Activated CD8-positive, alpha-beta T cell treated with anti-CD3 and anti-CD28 coated beads for 36 hours (primary cell): ENCODE results near the gene AAMP. TPM values are rescaled to one million over a fixed set of nuclear protein-coding genes. Genes with fewer than 3 reads are reported as not detected.

ENCODE experiments used
- ATAC-seq: fragments of 200-7000 bp; cut with Tn5 transposase; one replicate; pipeline ENCODE4 v1.10.0; 2021; ENCODE audit warnings: mild to moderate bottlenecking, moderate library complexity
- CTCF ChIA-PET: fragments of 350-600 bp; sonication (Branson Sonifier 250); formaldehyde crosslinking; loops from one replicate; lab custom pipeline; 2021; ENCODE audit warnings: antibody characterized with exemption; lab: Charles Lee
- POLR2A ChIA-PET: fragments of 350-600 bp; sonication (Branson Sonifier 250); formaldehyde crosslinking; loops from one replicate; lab custom pipeline; 2021; ENCODE audit warnings: antibody characterized with exemption; lab: Charles Lee
- DNase-seq: peaks from one replicate; pipeline ENCODE4 v3.0.0-alpha.2; 2020
- H3K27ac Mint-ChIP-seq: one replicate; pipeline ENCODE4 v1.8.0; 2021; ENCODE audit warnings: mild to moderate bottlenecking, mixed read lengths
- H3K27me3 Mint-ChIP-seq: one replicate; pipeline ENCODE4 v1.8.0; 2021; ENCODE audit warnings: mixed read lengths
- H3K36me3 Mint-ChIP-seq: one replicate; pipeline ENCODE4 v1.8.0; 2021; ENCODE audit warnings: low read depth, mixed read lengths
- H3K4me1 Mint-ChIP-seq: one replicate; pipeline ENCODE4 v1.8.0; 2021; ENCODE audit warnings: low read depth, mixed read lengths
- H3K4me3 Mint-ChIP-seq: one replicate; pipeline ENCODE4 v1.8.0; 2021; ENCODE audit warnings: mild to moderate bottlenecking, moderate library complexity, mixed read lengths
- H3K9me3 Mint-ChIP-seq: one replicate; pipeline ENCODE4 v1.8.0; 2021; ENCODE audit warnings: mixed read lengths
- intact Hi-C: fragments of 100-400 bp; cut with micrococcal nuclease; formaldehyde crosslinking; loops from one replicate; pipeline ENCODE4 v1.10.0; 2022
- total RNA-seq, 2 experiments: library from RNA; stranded (reverse); gene quantifications; one replicate each; pipeline ENCODE4 v1.2.3, GENCODE V29; 2021
- TF ChIP-seq, protein P1 (sequence below): fragments of 200-600 bp; IDR thresholded peaks from one replicate; pipeline ENCODE4 v1.8.0; 2022; ENCODE audit warnings: antibody characterized with exemption, mild to moderate bottlenecking

Gene AAMP, protein sequence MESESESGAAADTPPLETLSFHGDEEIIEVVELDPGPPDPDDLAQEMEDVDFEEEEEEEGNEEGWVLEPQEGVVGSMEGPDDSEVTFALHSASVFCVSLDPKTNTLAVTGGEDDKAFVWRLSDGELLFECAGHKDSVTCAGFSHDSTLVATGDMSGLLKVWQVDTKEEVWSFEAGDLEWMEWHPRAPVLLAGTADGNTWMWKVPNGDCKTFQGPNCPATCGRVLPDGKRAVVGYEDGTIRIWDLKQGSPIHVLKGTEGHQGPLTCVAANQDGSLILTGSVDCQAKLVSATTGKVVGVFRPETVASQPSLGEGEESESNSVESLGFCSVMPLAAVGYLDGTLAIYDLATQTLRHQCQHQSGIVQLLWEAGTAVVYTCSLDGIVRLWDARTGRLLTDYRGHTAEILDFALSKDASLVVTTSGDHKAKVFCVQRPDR
- total RNA-seq = 10 to 100 TPM; 75.8 to 82.8 TPM

DNA sequence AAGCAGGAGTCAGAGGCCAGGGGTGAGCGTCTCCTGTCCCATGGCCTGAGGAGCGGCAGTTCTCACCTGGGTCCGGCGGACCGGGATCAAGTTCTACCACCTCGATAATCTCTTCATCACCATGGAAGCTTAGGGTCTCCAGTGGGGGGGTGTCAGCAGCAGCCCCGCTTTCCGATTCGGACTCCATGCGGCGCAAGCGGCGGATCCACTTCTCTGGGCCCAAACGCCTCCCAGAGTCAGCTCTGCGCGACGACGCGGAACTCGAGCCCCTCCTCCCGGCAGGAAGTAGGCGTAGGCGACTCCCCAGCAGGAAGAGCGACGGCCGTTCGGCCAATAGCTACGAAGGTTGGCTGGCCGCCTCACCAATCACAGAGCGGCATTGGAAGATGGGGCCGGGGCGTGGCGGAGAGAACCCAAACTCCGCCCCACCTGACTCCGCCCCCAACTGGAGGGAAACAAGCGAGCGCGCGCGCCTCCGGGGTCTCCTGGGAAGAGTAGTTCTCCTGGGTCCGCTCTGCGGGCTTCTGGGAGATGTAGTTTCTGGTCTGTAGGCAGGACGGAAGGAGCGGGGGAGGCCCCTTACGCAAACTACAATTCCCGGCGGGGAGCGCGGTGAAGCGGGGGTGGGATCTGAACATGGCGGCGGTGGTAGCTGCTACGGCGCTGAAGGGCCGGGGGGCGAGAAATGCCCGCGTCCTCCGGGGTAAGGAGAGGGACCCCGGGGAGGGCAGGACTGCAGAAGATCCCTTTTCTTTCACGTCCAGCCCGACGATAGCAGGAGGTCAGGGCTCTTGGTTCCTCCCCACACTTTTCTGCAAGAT, at the start of gene AAMP, which contains the start of gene PNKD:
Gene AAMP (minus strand): TSS at position 238 of the 821 bp plus-strand sequence. CDS start 51 bp downstream, at position 187.
Gene PNKD (plus strand): TSS at position 620 of the 821 bp plus-strand sequence. CDS start 17 bp downstream, at position 637.
- TF ChIP-seq, protein P1, sequence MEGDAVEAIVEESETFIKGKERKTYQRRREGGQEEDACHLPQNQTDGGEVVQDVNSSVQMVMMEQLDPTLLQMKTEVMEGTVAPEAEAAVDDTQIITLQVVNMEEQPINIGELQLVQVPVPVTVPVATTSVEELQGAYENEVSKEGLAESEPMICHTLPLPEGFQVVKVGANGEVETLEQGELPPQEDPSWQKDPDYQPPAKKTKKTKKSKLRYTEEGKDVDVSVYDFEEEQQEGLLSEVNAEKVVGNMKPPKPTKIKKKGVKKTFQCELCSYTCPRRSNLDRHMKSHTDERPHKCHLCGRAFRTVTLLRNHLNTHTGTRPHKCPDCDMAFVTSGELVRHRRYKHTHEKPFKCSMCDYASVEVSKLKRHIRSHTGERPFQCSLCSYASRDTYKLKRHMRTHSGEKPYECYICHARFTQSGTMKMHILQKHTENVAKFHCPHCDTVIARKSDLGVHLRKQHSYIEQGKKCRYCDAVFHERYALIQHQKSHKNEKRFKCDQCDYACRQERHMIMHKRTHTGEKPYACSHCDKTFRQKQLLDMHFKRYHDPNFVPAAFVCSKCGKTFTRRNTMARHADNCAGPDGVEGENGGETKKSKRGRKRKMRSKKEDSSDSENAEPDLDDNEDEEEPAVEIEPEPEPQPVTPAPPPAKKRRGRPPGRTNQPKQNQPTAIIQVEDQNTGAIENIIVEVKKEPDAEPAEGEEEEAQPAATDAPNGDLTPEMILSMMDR = no peak
- ChIA-PET POLR2A (interaction anchor here (0.7 to 9.4 kb wide), 16 partner anchors 10 to 135 kb away, joined by 3 to 97 read pairs (median 5); partner anchors contain the start of genes ARPC2, CXCR1 and GPBAR1), CTCF (interaction anchor here (0.7 to 8.2 kb wide), 15 partner anchors 10 to 125 kb away, joined by 3 to 161 read pairs (median 6); partner anchors contain the start of genes CATIP, GPBAR1 and TMBIM1)
- Mint-ChIP-seq H3K4me1 (peaks cover 35% of the 10 kb centered on the region), H3K4me3 (peak within 1 kb of the TSS; percentile 84), H3K9me3 (no peaks in the 10 kb centered on the region), H3K27ac (peak within 1 kb of the TSS; percentile 93), H3K36me3 (peaks cover 34% of the 10 kb centered on the region), H3K27me3 (no peaks in the 10 kb centered on the region)
- intact Hi-C loops = no loop called here
- DNase-seq = peak; percentile 100
- ATAC-seq = peak; percentile 93

DNA sequence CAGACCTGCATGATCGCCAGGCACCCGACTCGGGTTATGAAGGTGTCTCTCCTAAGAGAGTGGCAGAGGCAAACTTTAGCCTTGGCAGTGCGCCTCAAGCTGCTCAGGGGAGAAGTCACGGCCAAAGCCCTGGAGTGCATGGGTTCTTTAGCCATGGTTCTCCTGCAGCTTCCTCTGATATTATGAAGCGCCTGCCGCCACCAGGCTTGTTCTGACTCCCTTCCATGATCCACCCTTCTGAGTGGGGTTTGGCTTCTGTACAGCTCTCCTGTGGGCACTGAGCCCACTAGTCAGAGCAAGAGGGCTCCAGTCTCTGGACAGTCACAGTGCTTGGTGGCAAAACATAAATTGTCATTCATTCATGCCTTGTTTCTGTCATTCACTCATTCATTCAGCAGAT, 48.3 kb upstream of the AAMP start:
- TF ChIP-seq, protein P1 = no peak
- no peak overlapping the region for H3K4me3 Mint-ChIP-seq
- CTCF ChIA-PET = interaction anchor here (0.7 to 1.7 kb wide), 4 partner anchors 12 to 42 kb away, joined by 3 to 9 read pairs (median 4); partner anchors contain the start of gene CATIP
- no peaks in the 10 kb centered on the region for H3K9me3 Mint-ChIP-seq
- ATAC-seq (no peak), DNase-seq (no peak)
- POLR2A ChIA-PET = no interaction called here
- no peak overlapping the region for H3K27ac Mint-ChIP-seq
- intact Hi-C loops = no loop called here
- H3K27me3 Mint-ChIP-seq = no peaks in the 10 kb centered on the region
- peaks cover 2% of the 10 kb centered on the region for H3K36me3 Mint-ChIP-seq
- H3K4me1 Mint-ChIP-seq = peaks cover 41% of the 10 kb centered on the region

DNA sequence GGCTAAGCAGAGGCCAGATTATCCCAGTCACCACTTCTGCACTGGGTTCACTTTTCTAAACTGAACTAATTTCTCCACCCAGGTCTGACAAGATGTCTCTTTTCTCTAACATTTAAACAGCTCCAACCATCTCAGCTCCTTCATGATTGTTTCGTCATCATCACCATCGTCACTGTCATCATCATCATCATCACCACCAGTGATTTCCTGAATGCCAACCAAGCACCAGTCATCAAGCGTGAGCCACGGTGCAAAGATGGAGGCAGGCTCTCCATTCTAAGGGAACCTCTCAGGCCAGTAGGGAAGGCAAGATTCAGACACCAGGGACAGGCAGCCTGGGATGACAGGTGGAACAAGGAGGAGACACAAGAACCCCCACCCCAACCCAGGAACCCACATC, 47.9 kb upstream of the AAMP start:
- CTCF ChIA-PET = interaction anchor here (0.7 to 1.7 kb wide), 4 partner anchors 12 to 42 kb away, joined by 3 to 9 read pairs (median 4); partner anchors contain the start of gene CATIP
- H3K4me3 Mint-ChIP-seq = no peak overlapping the region
- POLR2A ChIA-PET = no interaction called here
- TF ChIP-seq, protein P1 = no peak
- DNase-seq = no peak
- intact Hi-C loops = no loop called here
- ATAC-seq = no peak
- H3K36me3 Mint-ChIP-seq = peaks cover 2% of the 10 kb centered on the region
- H3K27me3 Mint-ChIP-seq = no peaks in the 10 kb centered on the region
- H3K4me1 Mint-ChIP-seq = peaks cover 41% of the 10 kb centered on the region
- H3K9me3 Mint-ChIP-seq = no peaks in the 10 kb centered on the region
- H3K27ac Mint-ChIP-seq = no peak overlapping the region

DNA sequence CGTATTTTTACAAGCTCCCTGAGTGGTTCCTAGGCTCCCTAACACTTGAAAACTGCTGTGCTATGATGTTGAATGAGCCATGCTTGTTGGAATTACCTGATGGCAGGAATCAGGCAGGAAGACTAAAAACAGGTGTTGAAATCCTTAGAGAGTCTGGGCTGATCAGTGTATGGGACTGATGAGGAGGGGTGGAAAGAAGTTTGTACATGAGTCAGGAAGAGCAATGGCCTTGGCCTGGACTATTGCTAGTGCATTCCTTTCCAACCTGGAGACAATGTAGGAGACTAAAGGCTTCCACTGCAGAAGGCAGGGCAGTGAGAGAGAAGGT, 47.3 kb upstream of the AAMP start:
- Mint-ChIP-seq H3K27me3 (no peaks in the 10 kb centered on the region), H3K27ac (peak overlapping the region; percentile 30), H3K4me1 (peaks cover 36% of the 10 kb centered on the region), H3K4me3 (no peak overlapping the region), H3K36me3 (peaks cover 2% of the 10 kb centered on the region), H3K9me3 (no peaks in the 10 kb centered on the region)
- intact Hi-C loops = no loop called here
- no peak for DNase-seq
- no peak for ATAC-seq
- POLR2A ChIA-PET = interaction anchor here (0.9 to 1.6 kb wide), 3 partner anchors 10 to 31 kb away, joined by 3 to 4 read pairs (median 3); no protein-coding TSS in a partner anchor
- TF ChIP-seq, protein P1 = no peak
- CTCF ChIA-PET = interaction anchor here (1.2 to 1.7 kb wide), 2 partner anchors 13 to 15 kb away, joined by 5 to 9 read pairs; no protein-coding TSS in a partner anchor
